Stimulated activated CD4-positive, alpha-beta T cell treated with anti-CD3 and anti-CD28 coated beads, TNF-alpha, amount 100 ng/mL, for 24 hours (primary cell): ENCODE data around the gene NRP1.
"Not testable (repeated sequence)": the region's sequence is repeated elsewhere in the genome, so short reads cannot be mapped to it uniquely, and the experiment has no call there.

Experiments used
- DNase-seq, 3 experiments: peaks; one replicate each; pipeline ENCODE4 v3.0.0-alpha.2; 2020; ENCODE audit warnings: low read depth in 3 of 3

Gene NRP1

DNA sequence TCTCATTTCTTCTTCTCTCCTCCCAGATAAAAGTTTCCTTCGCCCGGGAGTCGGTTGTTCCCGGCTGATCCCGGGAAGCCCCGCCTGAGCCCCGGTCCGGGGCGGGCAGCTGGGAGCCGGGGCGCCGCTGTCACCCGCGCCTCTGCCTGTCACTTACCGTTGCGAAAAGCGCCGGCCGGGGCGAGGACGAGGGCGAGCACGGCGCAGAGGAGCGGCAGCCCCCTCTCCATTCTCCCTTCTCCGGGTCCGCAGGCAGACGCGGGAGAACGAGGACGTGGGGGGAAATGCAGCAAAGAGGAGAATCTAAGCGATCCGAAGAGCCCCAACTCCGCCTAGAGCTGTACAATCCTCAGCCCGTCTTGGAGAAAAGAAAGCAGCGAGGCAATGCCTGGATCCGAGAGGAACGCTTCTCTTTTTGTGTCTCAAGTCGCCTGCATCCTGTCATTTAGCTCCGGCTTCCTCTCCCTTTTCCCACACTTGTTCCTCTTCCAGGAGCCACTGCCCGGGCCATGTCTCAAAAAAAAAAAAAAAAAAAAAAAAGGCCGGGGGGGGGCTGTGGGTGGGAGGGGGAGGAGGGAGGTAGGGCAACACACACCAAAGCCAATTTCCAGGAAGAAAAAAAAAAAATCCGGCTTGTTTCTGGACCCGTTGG is at the start of gene NRP1:
Gene NRP1 (minus strand): TSS at position 515 of the 652 bp plus-strand sequence. CDS start 285 bp downstream, at position 230.
- no peak for DNase-seq

DNA sequence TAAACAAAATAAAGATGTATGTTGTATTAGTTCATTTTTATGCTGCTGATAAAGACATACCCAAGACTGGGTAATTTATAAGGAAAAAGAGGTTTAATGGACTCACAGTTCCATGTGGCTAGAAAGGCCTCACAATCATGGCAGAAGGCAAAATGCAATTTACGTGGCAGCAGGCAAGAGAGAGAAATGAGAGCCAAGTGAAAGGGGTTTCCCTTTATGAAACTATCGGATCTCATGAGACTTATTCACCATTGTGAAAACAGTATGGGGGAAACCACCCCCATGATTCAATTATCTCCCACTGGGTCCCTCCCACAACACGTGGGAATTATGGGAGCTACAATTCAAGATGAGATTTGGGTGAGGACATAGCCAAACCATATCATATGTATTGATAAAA is 49.7 kb upstream of the NRP1 start:
- DNase-seq, result not testable (repeated sequence)

DNA sequence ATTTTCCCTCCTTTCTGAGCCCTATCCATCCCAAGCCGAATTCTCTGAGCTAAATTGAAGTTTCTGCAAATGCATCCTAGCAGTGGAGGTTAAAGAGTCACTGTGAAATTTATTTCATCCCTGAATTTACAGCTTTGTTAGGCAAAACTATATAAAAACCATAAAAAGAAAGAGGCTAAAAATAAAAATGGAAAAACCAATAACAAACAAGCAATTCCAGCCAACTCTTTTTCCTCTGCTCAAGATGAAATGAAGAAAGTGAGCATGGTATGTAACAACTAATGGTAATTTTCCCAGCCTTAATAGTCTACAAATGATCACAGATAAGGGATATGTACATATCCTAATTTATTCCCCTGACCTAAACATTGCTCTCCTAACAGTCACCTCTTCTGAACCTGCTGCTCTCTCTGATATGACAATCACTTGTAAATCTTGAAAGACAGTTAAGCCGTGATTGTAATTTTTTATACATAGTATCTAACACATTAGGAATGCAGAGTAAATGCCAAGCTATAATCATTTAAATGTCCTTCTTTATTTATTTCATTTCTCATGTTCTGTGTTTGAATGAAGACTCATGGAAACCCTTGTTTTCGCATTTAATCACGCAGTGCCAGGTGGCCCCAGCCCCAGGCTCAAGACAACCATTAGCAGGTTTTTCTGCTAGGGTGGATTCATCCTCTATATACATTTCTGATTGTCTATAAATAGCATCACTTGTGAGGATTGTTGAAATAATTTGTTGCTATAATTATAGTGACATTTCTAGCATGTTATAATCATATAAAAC is 48.6 kb upstream of the NRP1 start:
- DNase-seq, result no peak

DNA sequence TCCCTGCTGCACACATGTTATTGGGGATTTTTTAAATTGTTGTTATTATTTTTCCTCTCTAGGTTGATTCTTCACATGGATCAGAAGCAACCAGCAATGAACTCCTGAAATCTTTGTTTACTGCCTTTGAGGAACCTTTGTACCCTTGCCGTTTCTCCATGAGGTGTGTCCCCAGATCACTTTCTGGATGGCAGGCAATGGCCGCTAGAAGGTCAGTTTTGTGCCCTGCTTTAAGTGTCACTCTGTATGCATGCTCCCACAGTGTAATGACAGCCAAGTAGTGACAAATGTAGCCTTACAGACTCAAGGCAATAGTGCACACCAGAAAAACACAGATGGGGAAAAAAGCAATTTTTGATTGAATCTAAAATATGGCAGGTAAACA is 47.7 kb upstream of the NRP1 start:
- no peak for DNase-seq

DNA sequence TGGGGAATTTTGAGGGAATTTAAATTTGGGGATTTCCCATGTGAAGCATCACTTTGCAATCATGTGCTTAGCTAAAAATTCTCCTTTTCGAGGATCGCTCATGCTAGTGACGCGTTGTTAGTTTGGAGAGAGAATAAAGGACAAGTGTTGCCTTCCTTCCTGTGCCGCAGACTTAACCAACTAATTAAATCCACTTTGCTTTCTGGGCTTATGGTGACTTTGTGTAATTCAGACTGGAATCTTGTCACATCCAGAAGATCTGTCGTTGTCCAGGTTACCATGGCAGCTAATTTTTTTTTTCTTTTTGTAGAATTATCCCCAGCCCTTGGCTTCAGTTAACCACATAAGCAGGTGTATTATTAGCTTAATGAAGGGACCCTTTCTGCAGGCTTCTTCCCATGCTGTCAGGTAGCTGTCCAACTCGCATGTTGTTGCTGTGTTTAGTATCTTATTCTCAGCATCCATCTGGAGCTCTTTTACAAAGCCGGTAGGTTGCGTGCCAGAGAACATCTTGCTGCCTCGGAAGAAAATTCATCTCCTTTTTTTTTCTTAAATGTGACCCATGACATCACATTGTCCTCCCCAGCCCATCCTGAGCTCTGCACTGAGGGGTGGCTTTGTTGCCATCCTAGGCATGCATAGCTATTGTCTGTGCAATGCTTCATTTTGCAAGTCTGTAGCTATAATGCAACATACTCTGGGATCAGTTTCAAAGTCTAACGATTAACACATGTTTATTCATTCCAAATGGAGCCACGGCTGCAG is 47.2 kb upstream of the NRP1 start:
- DNase-seq, result no peak

DNA sequence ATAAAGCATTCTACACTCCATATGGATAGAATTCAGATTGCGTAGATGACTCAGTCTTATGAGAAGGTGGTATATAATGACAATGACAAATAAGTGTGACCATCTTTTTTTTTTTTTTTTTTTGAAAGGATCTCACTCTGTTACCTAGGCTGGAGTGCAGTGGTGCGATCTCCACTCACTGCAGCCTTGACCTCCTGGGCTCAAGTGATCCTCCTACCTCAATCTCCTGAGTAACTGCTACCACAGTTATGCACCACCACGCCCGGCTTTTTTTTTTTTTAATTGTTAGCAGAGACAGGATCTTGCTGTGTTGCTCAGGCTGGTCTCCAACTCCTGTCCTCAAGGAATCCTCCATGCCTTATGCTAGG is 43.2 kb upstream of the NRP1 start:
- no peak for DNase-seq

DNA sequence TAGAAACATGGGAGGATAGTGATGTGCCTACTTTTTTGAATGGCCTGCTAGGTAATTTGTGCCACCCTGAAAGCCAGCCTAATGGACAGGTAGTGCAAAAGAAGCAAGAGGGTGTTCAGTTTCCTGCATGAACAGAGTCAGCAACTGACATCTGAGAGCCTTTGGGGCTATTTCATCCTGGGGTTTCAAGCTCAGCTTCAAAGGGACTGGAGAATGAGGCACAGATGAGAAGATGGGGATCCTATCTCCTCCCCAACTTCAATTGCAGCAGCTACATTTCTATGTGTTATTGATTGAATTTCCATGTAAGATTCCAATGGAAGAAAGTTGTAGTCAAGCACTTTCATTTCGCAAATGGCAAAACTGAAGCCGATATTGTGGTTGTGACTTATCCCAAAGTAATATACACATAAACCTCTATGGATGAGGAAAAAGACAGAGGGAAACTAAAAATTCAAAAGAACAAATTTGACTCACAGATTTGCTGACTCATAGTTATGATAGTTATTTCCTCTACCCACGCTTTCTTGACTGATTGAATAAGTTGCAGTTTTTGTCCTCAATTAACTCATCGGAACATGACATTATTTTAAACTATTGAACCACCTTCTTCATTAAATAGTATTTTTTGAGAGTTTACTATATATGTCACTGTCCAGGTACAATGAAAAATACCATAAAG is 42.6 kb upstream of the NRP1 start:
- DNase-seq, result no peak

DNA sequence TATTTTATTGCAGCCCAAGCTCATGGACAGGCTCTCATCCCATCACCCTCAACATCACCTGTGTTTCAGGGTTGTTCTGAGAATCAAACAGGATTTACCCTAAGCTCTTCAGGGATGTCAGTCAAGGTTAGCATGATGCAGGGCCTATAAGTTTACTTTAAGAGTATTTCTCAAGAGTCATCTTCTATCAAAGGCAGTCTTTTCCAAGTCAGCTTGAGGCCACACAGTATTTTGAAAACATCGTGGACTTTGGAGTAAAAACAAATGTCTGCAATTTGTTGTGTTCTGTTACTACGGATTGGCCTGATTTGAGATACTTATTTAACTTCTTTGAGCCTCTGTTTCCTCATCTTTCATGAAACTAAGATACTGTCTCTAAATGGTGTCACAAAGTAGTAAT is 42.0 kb upstream of the NRP1 start:
- no peak for DNase-seq

DNA sequence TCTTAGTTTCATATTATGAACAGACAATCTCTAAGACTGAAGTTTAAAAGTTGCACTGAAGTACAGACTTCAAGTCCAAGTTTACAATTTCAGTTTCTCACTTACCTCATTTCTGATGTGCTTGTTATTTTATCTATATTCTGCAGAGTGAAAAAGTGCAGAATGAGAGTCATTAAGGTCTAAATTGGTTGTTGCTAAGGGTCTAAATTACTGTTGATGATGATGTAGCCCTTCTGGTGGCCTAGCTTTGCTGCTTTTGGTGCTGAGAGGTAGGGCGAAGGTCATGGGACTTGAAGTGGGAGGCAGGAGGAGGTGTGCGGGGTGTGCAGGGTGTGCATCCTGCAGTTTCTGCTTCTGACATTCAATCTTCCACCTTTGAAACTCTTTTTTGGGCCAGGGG is 38.8 kb upstream of the NRP1 start:
- DNase-seq, result no peak

DNA sequence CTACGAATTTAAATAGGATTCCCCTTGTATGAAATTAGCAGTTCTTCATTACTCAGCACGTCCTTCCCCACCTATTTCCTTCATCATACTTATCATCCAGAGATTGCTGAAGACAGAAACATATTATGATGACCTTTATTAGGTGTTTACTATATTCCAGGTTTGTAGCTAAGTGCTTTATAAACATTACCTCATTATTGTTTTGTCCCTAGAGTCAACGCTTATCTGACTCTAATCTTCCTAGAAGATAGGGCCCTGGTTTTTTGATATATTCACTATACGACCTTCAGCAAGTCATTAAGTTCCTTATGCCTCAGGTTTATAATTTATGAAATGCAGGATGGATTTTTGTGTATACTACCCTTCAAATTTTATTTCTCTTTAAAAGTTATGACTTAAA is 36.8 kb upstream of the NRP1 start:
- DNase-seq, result no peak

DNA sequence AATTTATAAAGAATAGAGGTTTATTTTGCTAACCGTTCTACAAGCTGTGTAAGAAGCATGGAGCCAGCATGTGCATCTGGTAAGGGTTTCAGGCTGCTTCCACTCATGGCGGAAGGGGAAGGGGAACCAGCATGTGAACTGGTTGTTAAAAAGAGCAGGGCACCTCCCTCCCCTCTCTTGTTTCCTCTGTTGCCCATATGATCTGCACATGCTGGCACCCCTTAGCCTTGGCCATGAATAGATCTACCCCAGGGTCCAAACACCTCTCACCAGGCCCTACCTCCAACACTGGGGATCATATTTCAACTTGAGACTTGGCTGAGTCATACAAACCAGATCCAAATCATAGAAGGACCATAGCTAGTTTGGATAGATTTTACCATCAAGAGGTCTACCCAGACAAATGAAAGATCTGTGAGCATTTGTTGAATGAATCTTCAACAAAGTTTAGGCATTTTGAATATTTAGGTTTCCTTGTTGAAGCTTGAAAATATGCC is 36.0 kb upstream of the NRP1 start:
- no peak for DNase-seq

DNA sequence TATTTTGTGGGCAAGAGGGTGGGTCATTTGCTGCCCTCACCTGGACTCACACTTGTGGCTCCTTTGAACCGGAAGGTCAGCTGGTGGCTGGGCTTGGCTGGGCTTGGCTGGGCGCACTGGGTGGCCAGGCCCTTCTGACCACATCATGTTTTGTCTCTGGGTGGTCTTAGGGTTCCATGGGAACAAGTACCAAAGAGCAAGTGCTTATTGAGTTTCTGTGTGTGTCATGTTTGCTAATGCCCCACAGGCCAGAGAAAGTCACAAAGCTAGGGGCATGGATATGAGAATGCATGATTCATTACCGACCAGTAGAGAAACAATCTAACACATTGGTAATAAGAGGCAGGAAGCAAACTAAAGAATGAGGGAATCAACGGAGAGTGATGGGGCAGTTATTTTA is 33.6 kb upstream of the NRP1 start:
- no peak for DNase-seq

DNA sequence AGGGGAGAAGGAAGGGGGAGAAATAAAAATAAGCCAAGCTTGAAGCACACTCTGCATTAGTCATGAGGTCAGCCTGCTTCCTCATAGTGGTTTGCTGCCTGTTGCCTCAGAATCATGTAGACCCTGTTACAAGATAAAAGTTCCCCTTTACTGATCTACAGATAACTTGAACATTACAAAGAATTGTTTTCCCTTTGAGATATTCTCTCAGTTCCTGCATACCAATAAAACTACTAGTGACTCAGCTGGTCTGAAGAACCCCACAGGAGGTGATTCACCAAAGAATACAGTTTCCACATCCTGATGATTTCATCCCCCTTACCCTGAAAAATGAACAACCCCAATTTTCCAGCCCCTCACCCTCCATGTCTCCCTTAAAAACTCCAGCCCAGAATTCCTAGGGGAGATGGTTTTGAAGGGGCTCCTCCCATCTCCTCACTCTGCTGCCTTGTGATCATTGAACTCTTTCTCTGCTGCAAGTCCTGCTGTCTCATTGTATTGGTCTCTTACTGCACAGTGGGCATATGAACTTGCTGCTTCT is 31.5 kb upstream of the NRP1 start:
- no peak for DNase-seq

DNA sequence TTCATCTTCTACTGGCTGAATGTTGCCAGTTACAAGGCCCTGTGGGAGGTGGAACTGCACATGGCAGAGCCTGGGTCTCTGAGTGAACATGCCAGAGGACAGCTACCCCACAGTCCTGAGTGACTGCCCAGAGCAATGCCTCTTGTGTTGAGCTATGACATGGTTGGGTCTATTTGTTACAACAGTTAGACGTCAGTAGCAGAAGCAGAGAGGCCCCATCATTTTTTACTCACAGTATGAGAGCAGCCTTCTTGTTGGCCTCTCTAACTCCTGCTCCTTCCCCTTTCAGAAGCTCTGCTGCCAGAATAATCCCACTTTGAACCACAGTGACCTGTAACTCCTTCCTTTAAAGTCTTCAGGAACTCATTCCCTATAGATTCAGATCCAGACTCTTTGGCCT is 30.8 kb upstream of the NRP1 start:
- no peak for DNase-seq

DNA sequence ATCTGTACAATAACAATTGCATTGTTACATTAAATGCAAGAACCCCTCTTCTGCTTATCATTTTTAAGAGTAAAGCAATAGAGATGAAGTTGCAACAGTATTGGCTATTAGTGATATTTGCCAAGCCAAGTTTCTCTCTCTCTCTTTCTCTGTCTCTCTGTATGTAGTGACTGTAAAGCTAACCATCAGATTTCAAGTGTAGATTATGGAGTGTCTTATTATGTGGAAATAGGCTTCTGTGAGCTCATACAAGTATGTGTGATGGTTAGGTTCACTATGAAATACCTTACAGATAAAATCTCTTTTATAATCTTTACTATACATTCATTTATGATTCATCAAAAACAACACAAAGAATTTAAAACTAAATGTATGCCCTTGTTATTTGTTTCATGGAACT is 28.6 kb upstream of the NRP1 start:
- no peak for DNase-seq

DNA sequence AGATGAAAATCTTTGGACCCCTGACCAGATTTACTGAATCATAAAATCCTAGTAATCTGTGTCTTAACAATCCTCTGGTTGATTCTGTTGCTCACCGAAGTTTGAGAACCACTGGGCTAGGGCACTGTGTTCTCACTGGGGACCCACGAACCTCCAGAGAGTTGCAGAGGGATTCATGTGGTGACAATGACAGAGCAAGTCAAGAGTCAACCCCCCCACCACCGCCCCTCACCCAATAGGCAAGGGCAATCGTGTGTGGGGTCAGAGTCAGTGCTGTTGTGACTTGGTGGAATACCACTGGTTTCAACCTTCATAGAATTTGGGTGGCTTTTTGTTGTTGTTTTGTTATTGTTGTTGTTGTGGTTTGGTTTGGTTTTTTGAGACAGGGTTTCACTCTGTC is 23.5 kb upstream of the NRP1 start:
- no peak for DNase-seq

DNA sequence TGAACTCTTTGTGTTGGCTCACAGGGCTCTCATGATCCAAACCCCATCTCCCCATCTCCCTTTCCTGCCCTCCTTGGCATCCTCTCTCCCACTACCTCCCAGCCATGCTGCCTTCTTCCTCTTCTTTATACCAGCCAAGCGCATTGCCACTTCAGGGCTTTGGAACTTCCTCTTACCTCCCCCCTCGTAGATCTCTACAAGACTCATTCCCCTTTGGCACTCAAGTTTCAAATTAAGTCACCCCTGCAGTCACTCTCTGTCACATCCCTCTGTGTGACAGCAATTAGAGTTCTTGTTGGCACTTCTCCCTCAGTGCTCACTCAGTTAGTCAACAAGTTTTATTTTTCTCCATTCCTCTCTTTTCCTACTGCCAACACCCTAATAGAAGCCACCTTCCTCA is 20.8 kb upstream of the NRP1 start:
- no peak for DNase-seq

DNA sequence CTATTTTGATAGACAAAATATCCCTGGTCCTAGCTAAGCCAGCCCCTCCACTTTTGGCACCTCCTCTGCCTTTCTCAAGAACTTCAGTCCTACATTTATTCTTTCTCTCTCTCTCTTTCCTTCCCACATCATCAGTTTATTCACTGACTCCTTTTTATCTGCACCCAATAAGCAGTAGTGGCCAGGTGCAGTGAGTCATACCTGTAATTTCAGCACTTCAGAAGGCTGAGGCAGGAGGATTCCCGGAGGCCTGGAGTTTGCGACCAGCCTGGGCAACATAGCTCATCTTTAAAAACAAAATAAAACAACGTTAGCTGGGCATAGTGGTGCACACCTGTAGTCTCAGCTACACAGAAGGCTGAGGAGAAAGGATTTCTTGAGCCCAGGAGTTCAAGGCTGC is 19.4 kb upstream of the NRP1 start:
- DNase-seq, result no peak

DNA sequence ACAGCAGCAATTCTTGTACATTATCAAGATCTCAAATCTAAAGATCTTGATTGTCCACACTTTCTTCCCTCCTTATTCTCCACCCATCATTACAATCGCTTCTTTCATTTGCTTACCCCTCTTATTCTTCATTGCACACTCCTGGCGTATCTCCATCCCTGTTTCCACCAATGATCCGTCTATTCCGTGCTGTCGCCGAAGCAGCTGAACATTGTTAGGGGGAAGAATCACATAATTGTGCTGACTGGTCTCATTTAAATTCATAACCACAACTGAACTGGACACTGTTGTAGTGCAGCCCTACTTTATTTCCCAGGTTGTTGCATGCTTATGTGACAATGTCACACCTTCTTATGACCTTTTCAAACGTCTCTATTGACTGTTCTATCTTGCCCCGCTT is 18.9 kb upstream of the NRP1 start:
- no peak for DNase-seq

DNA sequence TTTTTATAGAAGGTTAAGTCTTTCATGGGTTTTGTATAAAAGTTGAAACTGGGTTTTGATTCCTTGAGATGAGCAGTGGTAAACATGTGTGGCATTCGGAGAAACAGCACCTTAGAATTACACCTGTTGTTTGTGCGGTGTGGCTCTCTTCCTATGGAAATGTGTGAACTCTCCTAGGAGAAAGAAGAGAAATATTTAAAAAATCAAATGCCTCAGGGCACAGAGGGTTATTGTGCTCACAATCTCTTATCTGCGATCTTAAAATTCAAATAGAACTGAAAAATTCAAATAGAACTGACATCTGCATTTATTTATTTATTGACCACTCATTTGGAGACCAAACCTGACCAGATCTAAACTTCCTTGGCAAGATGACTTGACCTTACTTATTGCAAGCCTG is 18.1 kb upstream of the NRP1 start:
- no peak for DNase-seq

DNA sequence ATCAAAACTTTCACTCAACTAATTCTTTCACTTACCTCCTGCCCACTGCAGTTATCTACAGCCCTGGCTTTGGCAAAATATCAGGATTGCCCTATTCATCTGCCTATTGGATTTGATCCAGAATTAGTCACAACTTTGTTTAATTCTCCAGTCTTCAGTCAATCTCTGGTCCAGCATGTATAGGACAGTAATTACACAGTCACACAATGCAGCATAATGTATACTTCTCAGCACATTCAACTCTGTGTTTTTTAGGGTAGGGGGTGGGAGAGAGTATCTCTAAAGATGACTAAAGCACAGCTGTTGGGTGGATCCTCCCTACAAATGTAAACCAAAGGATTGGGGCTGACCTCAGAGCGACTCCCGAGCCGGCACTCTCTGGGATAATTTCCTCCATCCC is 17.7 kb upstream of the NRP1 start:
- no peak for DNase-seq

DNA sequence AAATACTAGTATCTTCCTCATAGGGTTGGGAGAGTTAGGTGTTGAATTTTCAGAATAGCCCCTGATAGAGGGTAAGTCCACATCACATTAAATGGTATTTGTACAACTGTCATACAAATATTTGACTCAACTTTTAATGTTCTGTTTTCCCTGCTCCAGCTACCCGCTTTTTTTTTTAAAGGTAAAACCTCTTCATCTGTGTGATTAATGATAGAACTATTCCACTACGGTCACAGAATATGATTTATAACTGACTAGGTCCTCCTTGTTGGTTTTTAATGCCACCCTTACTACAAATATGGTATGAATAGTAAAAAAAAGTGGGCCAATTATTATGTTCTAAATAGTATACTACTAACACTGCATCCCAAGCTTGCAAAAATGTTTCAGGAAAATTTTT is 15.6 kb upstream of the NRP1 start:
- no peak for DNase-seq
